ENCODE results near the gene COIL. TPM values are rescaled to one million over a fixed set of nuclear protein-coding genes. Genes with fewer than 3 reads are reported as not detected.

Gene COIL
- total and polyA plus RNA-seq, 9 of the 15 experiments (the other 6 are each of a cell fraction or from before 2014, with no cell fraction given): 23.9 to 41.3 (median 28.7) TPM

- 0 out of 2 replicates have a peak, but pooled peaks have one; percentile 28 for TF ChIP-seq ZNF592 (IDR thresholded peaks at IDR 0.05)
- peak; percentile 2; the same call in 1 of the 2 replicates for TF ChIP-seq ATF4 (CRISPR knock-in tag; IDR thresholded peaks at IDR 0.05)
- TF ChIP-seq SAP30 (IDR thresholded peaks at IDR 0.05; ENCODE audit: borderline replicate concordance, insufficient read depth, low read depth, low read length, poor library complexity, severe bottlenecking): peak; percentile 11
- TF ChIP-seq HDGF (IDR thresholded peaks at IDR 0.05): no peak
- 0 out of 2 replicates have a peak, but pooled peaks have one; percentile 21 for TF ChIP-seq ATF3 (IDR thresholded peaks at IDR 0.05)
- TF ChIP-seq ATF3 (CRISPR knock-in tag; conservative IDR thresholded peaks at IDR 0.05): no peak
- TF ChIP-seq GABPB1 (CRISPR knock-in tag; IDR thresholded peaks at IDR 0.05): peak; percentile 28; the same call in 1 of the 2 replicates
- TF ChIP-seq, protein P1, sequence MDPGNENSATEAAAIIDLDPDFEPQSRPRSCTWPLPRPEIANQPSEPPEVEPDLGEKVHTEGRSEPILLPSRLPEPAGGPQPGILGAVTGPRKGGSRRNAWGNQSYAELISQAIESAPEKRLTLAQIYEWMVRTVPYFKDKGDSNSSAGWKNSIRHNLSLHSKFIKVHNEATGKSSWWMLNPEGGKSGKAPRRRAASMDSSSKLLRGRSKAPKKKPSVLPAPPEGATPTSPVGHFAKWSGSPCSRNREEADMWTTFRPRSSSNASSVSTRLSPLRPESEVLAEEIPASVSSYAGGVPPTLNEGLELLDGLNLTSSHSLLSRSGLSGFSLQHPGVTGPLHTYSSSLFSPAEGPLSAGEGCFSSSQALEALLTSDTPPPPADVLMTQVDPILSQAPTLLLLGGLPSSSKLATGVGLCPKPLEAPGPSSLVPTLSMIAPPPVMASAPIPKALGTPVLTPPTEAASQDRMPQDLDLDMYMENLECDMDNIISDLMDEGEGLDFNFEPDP (CRISPR knock-in tag; IDR thresholded peaks at IDR 0.05): no peak
- TF ChIP-seq DNMT1 (IDR thresholded peaks at IDR 0.05): no peak
These were observed 48.5 kb downstream of the COIL start (continued) for GRCh38 chr17:56912105-56912999.
